Epithelial cell of esophagus (primary cell): Measurements from ENCODE around the gene GRIA1.

Experiments
- DNase-seq: peaks from one replicate; pipeline ENCODE4 v3.0.0; 2010; ENCODE audit warnings: low read depth
- H3K4me3 ChIP-seq: 2 replicates; pipeline ENCODE4 v1.5.1; 2011; ENCODE audit warnings: mild to moderate bottlenecking, low read length, control low read depth
- CTCF ChIP-seq: IDR thresholded peaks from 2 replicates; pipeline ENCODE4 v1.5.1; 2011; ENCODE audit warnings: low read depth, mild to moderate bottlenecking, low read length, control low read depth, inconsistent platforms; ENCODE audit not compliant: insufficient read depth; ENCODE audit errors: missing control alignments

Gene GRIA1

GRCh38 chr5:153636670-153637451 is 146.4 kb downstream of the GRIA1 start:
- H3K4me3 ChIP-seq, result no peak overlapping the region
- no peak for DNase-seq
- no peak for TF ChIP-seq CTCF

GRCh38 chr5:153640293-153640692 is 149.8 kb downstream of the GRIA1 start:
- no peak for DNase-seq
- TF ChIP-seq CTCF, result no peak
- H3K4me3 ChIP-seq, result no peak overlapping the region

- no peak overlapping the region for H3K4me3 ChIP-seq
- no peak for DNase-seq
- TF ChIP-seq CTCF, result no peak
Measured at GRCh38 chr5:153641183-153641688, 150.8 kb downstream of the GRIA1 start.

- no peak overlapping the region for H3K4me3 ChIP-seq
- no peak for TF ChIP-seq CTCF
- DNase-seq, result peak; percentile 18
Measured at GRCh38 chr5:153654504-153655200, 164.2 kb downstream of the GRIA1 start.

- TF ChIP-seq CTCF, result no peak
- H3K4me3 ChIP-seq, result no peak overlapping the region
- DNase-seq, result no peak
Measured at GRCh38 chr5:153655201-153655510, 164.7 kb downstream of the GRIA1 start.

- H3K4me3 ChIP-seq, result no peak overlapping the region
- no peak for DNase-seq
- no peak for TF ChIP-seq CTCF
Measured at GRCh38 chr5:153658149-153658548, 167.7 kb downstream of the GRIA1 start.

GRCh38 chr5:153658606-153659005 is 168.1 kb downstream of the GRIA1 start:
- TF ChIP-seq CTCF, result no peak
- DNase-seq, result no peak
- no peak overlapping the region for H3K4me3 ChIP-seq
